Measurements from ENCODE around the gene DAB2IP.

GRCh38 chr9:121741228-121741918 is 89.9 kb downstream of the DAB2IP start:
- no peak for TF ChIP-seq EZH2 (IDR thresholded peaks at IDR 0.05; ENCODE audit: low read length)
- TF ChIP-seq, protein P1, sequence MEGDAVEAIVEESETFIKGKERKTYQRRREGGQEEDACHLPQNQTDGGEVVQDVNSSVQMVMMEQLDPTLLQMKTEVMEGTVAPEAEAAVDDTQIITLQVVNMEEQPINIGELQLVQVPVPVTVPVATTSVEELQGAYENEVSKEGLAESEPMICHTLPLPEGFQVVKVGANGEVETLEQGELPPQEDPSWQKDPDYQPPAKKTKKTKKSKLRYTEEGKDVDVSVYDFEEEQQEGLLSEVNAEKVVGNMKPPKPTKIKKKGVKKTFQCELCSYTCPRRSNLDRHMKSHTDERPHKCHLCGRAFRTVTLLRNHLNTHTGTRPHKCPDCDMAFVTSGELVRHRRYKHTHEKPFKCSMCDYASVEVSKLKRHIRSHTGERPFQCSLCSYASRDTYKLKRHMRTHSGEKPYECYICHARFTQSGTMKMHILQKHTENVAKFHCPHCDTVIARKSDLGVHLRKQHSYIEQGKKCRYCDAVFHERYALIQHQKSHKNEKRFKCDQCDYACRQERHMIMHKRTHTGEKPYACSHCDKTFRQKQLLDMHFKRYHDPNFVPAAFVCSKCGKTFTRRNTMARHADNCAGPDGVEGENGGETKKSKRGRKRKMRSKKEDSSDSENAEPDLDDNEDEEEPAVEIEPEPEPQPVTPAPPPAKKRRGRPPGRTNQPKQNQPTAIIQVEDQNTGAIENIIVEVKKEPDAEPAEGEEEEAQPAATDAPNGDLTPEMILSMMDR (optimal IDR thresholded peaks at IDR 0.05 in 1 of 3, IDR thresholded peaks at IDR 0.05 in 1 of 3, conservative IDR thresholded peaks at IDR 0.05 in 1 of 3; ENCODE audit: extremely low read depth in 1 of 3, insufficient read depth in 2 of 3, low read length in 3 of 3): no peak
